Activated T-cell treated with anti-CD3 and anti-CD28 coated beads for 1 hour (primary cell): ENCODE results near the gene MLANA.

Experiments used
- DNase-seq: peaks from one replicate; pipeline ENCODE4 v3.0.0-alpha.2; 2020; ENCODE audit warnings: low read depth

MLANA gene

GRCh38 chr9:5890641-5891040 lies at the start of gene MLANA:
MLANA (plus strand) TSS chr9:5890889; CDS start chr9:5892475, 1,586 bp downstream.
- DNase-seq = no peak

- peak; percentile 18 for DNase-seq
These were observed 48.7 kb upstream of the MLANA start for GRCh38 chr9:5841771-5842573.

- DNase-seq = no peak
These were observed 47.5 kb upstream of the MLANA start for GRCh38 chr9:5842929-5843793.

GRCh38 chr9:5843794-5844471 lies 46.8 kb upstream of the MLANA start:
- DNase-seq = no peak

- no peak for DNase-seq
These were observed 45.5 kb upstream of the MLANA start for GRCh38 chr9:5845157-5845531.

GRCh38 chr9:5846096-5846495 lies 44.6 kb upstream of the MLANA start:
- no peak for DNase-seq

- no peak for DNase-seq
These were observed 44.2 kb upstream of the MLANA start for GRCh38 chr9:5846501-5846921.

- DNase-seq = no peak
These were observed 42.3 kb upstream of the MLANA start for GRCh38 chr9:5848372-5848882.

GRCh38 chr9:5850724-5851122 lies 40.0 kb upstream of the MLANA start:
- DNase-seq = no peak

- no peak for DNase-seq
These were observed 39.2 kb upstream of the MLANA start for GRCh38 chr9:5851445-5851844.

- no peak for DNase-seq
These were observed 37.7 kb upstream of the MLANA start for GRCh38 chr9:5852987-5853386.

- DNase-seq = no peak
These were observed 37.1 kb upstream of the MLANA start for GRCh38 chr9:5853617-5854016.

- no peak for DNase-seq
These were observed 36.5 kb upstream of the MLANA start for GRCh38 chr9:5854063-5854790.

- no peak for DNase-seq
These were observed 32.8 kb upstream of the MLANA start for GRCh38 chr9:5857928-5858327.

- no peak for DNase-seq
These were observed 31.9 kb upstream of the MLANA start for GRCh38 chr9:5858833-5859232.

- no peak for DNase-seq
These were observed 27.5 kb upstream of the MLANA start for GRCh38 chr9:5863092-5863746.

GRCh38 chr9:5864446-5864845 lies 26.2 kb upstream of the MLANA start:
- DNase-seq = no peak

- DNase-seq = no peak
These were observed 24.4 kb upstream of the MLANA start for GRCh38 chr9:5866272-5866671.

GRCh38 chr9:5866685-5867084 lies 24.0 kb upstream of the MLANA start:
- DNase-seq = no peak

GRCh38 chr9:5868235-5868634 lies 22.5 kb upstream of the MLANA start:
- no peak for DNase-seq

- no peak for DNase-seq
These were observed 21.2 kb upstream of the MLANA start for GRCh38 chr9:5869315-5870019.
